Measurements from ENCODE around the gene GULP1. TPM values are rescaled to one million over a fixed set of nuclear protein-coding genes. Genes with fewer than 3 reads are reported as not detected.

Gene GULP1
- total RNA-seq, result 12.6 and 32.7 TPM in 2 replicates

GRCh38 chr2:188291617-188292347 lies at the start of gene GULP1:
Gene GULP1, plus strand, starts transcription at chr2:188291874. Its CDS starts 185,829 bp downstream, at chr2:188477703.

Measured in pericardium fibroblast (primary cell).